ENCODE measurements around the gene BRD7. TPM values are rescaled to one million over a fixed set of nuclear protein-coding genes. Genes with fewer than 3 reads are reported as not detected.

Gene BRD7
- total RNA-seq, 1 donor from 2014 or later: 80.8 TPM

- H3K27me3 Mint-ChIP-seq (ENCODE audit: unreplicated experiment): peaks cover 6% of the 10 kb centered on the region
- no peak overlapping the region for H3K4me3 Mint-ChIP-seq (ENCODE audit: unreplicated experiment)
- no peak overlapping the region for H3K27ac Mint-ChIP-seq (ENCODE audit: unreplicated experiment)
- H3K9me3 Mint-ChIP-seq (ENCODE audit: unreplicated experiment): peaks cover 5% of the 10 kb centered on the region
- peaks cover 20% of the 10 kb centered on the region for H3K4me1 Mint-ChIP-seq (ENCODE audit: low read depth, unreplicated experiment)
- no peak for TF ChIP-seq CTCF (IDR thresholded peaks at IDR 0.05; ENCODE audit: partially characterized antibody, unreplicated experiment)
- peaks cover 9% of the 10 kb centered on the region for H3K36me3 Mint-ChIP-seq (ENCODE audit: unreplicated experiment)
- DNase-seq: no peak
Measured at GRCh38 chr16:50282955-50283631, 85.7 kb downstream of the BRD7 start.

- Mint-ChIP-seq H3K27ac (ENCODE audit: unreplicated experiment) (no peak overlapping the region), H3K27me3 (ENCODE audit: unreplicated experiment) (peaks cover 6% of the 10 kb centered on the region), H3K36me3 (ENCODE audit: unreplicated experiment) (peaks cover 9% of the 10 kb centered on the region), H3K9me3 (ENCODE audit: unreplicated experiment) (peaks cover 8% of the 10 kb centered on the region), H3K4me1 (ENCODE audit: low read depth, unreplicated experiment) (peaks cover 20% of the 10 kb centered on the region), H3K4me3 (ENCODE audit: unreplicated experiment) (no peak overlapping the region)
- DNase-seq: no peak
- no peak for TF ChIP-seq CTCF (IDR thresholded peaks at IDR 0.05; ENCODE audit: partially characterized antibody, unreplicated experiment)
Measured at GRCh38 chr16:50282010-50282538, 86.7 kb downstream of the BRD7 start.

GRCh38 chr16:50281391-50282009 lies 87.3 kb downstream of the BRD7 start:
- Mint-ChIP-seq H3K27ac (ENCODE audit: unreplicated experiment) (no peak overlapping the region), H3K9me3 (ENCODE audit: unreplicated experiment) (peaks cover 8% of the 10 kb centered on the region), H3K4me3 (ENCODE audit: unreplicated experiment) (no peak overlapping the region), H3K36me3 (ENCODE audit: unreplicated experiment) (peaks cover 7% of the 10 kb centered on the region), H3K4me1 (ENCODE audit: low read depth, unreplicated experiment) (peaks cover 20% of the 10 kb centered on the region), H3K27me3 (ENCODE audit: unreplicated experiment) (peaks cover 6% of the 10 kb centered on the region)
- TF ChIP-seq CTCF (IDR thresholded peaks at IDR 0.05; ENCODE audit: partially characterized antibody, unreplicated experiment): no peak
- no peak for DNase-seq

- H3K27ac Mint-ChIP-seq (ENCODE audit: unreplicated experiment): no peak overlapping the region
- H3K4me1 Mint-ChIP-seq (ENCODE audit: low read depth, unreplicated experiment): peaks cover 20% of the 10 kb centered on the region
- DNase-seq: no peak
- TF ChIP-seq CTCF (IDR thresholded peaks at IDR 0.05; ENCODE audit: partially characterized antibody, unreplicated experiment): no peak
- no peak overlapping the region for H3K4me3 Mint-ChIP-seq (ENCODE audit: unreplicated experiment)
- H3K9me3 Mint-ChIP-seq (ENCODE audit: unreplicated experiment): peaks cover 8% of the 10 kb centered on the region
- H3K36me3 Mint-ChIP-seq (ENCODE audit: unreplicated experiment): peaks cover 5% of the 10 kb centered on the region
- peaks cover 6% of the 10 kb centered on the region for H3K27me3 Mint-ChIP-seq (ENCODE audit: unreplicated experiment)
Measured at GRCh38 chr16:50280932-50281331, 87.9 kb downstream of the BRD7 start.

GRCh38 chr16:50279504-50279865 lies 89.3 kb downstream of the BRD7 start:
- no peak for TF ChIP-seq CTCF (IDR thresholded peaks at IDR 0.05; ENCODE audit: partially characterized antibody, unreplicated experiment)
- H3K27ac Mint-ChIP-seq (ENCODE audit: unreplicated experiment): no peak overlapping the region
- H3K4me3 Mint-ChIP-seq (ENCODE audit: unreplicated experiment): no peak overlapping the region
- peaks cover 8% of the 10 kb centered on the region for H3K9me3 Mint-ChIP-seq (ENCODE audit: unreplicated experiment)
- no peak for DNase-seq
- peaks cover 3% of the 10 kb centered on the region for H3K27me3 Mint-ChIP-seq (ENCODE audit: unreplicated experiment)
- H3K36me3 Mint-ChIP-seq (ENCODE audit: unreplicated experiment): peaks cover 5% of the 10 kb centered on the region
- peaks cover 13% of the 10 kb centered on the region for H3K4me1 Mint-ChIP-seq (ENCODE audit: low read depth, unreplicated experiment)

All from glutamatergic neuron (in vitro differentiated cells).